ENCODE measurements around the gene LSM3. TPM values are rescaled to one million over a fixed set of nuclear protein-coding genes. Genes with fewer than 3 reads are reported as not detected.

The LSM3 gene
- total RNA-seq, 1 experiment from 2014 or later = 40.7 TPM

DNA sequence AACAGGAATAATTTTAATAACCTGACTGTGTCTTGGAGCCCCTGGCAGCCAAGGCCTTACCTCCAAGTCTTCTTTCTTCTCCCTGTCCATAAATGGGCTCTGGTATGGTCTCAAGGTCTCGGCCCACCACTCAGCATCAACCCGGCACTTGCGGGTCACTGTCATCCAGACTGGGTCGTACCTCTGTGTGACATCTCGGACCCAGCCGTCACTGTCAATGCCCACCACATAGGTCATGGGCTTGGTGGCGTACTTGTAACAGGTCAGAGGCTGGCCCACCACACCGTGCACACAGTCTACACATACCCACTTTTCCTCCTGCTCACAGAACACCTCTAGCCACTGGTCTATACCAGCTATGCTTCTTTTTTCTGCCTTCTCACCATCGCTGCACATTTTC lies 20.7 kb upstream of the LSM3 start:
- no peak for DNase-seq (ENCODE audit: low read depth)

DNA sequence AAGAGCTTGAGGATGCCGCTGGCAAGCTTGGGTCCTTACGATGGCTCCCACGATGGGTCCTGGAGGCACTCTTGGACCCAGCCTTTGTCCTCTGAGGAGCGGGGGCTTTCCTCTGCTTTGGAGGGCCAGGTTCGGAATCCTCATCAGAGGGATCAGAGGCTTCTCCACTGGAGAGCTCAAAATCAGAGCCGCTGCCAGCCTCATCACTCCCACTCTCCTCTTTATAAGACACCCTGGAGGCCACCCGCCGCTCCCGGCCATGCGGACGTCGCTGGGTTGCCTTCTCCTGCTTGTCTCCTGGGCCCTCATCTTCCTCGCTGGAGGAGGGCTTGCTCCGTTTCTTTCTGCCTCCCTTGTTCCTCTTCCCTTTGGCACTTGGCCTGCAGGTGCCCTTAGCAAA lies 20.2 kb upstream of the LSM3 start:
- no peak for DNase-seq (ENCODE audit: low read depth)

DNA sequence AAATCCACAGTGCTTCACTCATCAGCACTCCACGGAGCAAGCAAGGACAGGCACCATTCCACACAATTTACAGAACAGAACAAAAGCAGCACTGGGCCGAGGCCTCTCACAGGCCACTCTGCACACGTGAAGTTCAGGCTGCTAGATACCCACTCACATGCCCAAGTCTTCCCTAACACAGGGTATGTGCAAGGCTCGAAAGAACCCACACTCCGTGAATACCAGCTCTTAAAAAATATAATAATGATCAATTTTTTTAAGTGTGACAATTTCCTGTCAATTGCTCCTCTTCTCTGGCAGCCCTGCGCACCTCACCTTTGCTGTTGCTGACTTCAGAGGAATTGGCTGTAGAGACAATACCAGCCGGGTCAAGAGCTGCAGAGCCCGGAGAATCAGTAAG lies 19.2 kb upstream of the LSM3 start:
- no peak for DNase-seq (ENCODE audit: low read depth)

DNA sequence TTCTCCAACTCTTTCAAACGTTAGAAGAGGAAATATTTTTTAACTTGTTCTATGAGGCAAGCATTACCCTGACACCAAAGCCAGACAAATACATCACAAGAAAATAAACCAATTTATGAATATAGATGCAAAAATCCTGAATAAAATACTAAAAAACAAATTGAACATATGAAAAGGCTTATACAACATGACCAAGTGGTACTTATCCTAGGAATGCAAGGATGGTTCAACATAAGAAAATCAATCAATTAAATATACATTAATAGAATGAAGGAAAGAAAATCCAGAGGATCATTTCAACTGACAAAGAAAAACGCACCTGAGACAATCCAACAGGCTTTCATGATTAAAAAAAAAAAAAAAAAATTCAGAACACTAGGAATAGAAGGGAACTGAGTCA lies 17.3 kb upstream of the LSM3 start:
- no peak for DNase-seq (ENCODE audit: low read depth)

DNA sequence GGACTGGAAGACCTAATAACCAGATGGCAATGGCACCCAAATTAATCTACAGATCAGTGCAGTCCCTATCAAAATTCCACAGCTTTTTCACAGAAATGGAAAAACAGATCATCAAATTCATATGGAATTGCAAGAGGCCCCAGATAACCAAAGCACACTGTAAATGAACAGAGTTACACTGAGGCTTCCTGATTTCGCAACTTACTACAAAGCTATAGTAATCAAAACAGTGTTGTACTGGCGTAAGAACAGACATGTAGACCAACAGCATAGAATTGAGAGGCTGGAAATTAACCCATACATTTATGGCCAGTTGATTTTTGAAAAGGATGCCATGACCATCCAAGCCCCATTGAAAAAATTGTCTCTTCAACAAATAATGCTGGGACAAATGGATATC lies 16.4 kb upstream of the LSM3 start:
- no peak for DNase-seq (ENCODE audit: low read depth)

DNA sequence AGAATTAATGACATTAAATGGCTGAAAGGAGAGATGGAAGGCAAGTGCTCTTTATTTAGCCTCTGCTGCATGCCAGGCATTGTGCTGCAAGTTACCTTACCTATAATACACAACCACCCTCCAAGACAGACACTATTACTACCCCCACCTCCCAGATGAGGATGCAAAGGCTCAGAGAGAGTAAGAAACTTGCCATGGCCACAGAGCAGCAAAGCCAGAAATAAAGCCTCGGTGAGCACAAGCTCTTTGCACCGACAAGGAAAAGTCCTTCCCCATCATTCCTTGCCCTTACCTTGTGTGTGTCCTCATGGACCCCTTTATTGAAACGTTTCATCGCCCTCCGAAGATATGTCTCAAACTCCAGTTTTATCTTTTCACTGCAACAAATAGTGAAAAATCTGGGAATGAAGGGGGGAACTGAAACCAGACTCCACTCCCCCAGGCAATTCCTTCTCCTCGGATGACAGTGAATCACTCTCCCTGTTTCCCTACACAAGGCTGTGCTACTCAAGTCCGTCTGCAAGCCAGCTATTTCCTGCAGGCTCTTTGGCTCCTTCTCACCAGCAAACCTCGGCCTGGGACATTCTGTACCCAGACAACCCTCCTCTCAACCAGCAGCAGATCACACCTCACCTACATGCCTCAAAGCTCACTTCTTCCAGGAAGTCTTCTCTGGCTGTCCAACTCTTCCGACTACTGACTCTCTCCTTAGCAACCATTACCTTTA lies 11.6 kb upstream of the LSM3 start:
- peak; percentile 82 for DNase-seq (ENCODE audit: low read depth)

DNA sequence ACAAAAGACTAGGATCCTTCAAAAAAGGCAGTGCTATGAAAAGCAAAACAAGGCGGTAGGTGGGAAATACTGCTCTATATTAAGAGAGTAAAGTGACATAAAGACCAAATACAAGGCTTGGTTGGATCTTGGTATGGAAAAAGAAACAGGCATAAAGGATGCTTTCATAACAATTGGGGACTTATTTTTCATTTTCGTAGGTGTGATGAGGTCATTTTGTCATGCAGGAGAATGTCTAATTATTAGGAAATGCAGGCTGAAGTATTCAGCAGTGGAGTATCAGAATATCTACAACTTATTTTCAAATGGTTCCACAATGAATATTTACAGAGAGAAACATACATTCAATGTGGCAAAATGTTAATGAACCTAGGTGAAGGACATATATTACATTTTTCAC lies 9.2 kb upstream of the LSM3 start:
- DNase-seq (ENCODE audit: low read depth) = no peak

DNA sequence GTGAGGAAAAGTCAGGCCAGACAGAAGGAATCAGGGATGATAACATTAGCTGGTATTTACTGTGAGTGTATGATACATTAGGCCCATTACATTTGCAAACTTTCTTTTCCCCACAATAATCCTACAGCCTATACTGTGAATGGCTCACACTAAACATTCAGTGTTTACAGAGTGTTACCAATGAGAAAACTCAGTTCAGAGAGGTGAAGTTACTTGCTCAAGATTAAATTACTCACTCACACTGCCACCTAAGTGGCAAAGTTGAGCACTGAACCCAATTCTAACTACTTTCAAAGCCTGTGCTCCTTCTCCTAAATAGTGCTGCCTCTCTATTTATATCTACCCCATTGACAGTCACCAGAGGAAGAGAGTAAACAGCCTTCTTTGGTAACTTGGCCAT lies 8.7 kb upstream of the LSM3 start:
- DNase-seq (ENCODE audit: low read depth) = no peak

DNA sequence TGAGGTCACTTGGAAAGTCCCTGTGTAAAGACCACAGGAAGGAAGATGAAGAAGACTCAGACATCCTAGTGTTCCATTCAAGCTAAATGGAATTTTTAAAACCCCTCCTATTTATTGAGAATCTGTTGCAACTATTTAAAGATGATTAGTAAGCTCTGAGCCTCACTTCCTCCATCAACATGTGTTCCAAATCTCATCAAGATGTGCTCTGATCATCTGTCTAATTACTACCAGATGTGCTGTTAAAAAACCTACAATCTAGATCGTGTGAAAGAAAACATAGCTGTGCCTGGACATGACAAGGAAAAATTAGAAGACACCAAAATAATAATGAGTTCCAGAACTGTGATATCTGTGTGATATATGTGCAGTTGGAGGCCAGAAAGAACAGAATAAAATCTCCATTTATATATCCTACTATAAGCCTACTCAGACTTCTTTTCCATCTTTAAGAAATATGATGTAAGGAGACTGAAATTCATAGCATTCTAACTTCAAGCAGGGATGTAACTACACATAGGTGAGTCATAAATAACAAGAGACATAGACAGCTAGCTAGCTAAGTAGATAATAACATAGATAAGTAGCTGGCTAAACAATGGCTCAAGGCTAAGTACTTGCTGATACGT lies 8.0 kb upstream of the LSM3 start:
- peak; percentile 69 for DNase-seq (ENCODE audit: low read depth)

DNA sequence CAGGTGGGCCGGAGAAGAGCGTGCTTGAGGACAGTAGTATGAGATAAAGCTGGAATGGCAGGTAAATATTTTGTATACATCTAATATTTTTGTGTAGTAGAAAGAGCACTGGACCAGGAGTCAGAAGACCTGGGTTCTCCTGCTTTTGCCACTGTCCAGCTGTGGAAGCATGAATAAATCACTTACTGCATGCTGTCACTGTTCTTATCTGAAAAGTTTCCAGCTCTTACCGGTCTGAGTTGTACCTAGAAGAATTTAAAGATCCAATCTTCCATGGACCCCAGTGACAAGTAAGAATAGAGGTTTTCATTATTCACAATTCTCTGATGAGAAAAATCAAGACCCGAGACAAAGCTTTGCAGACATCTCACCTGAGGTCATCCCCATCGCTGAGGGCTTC lies 6.1 kb upstream of the LSM3 start:
- DNase-seq (ENCODE audit: low read depth) = no peak

DNA sequence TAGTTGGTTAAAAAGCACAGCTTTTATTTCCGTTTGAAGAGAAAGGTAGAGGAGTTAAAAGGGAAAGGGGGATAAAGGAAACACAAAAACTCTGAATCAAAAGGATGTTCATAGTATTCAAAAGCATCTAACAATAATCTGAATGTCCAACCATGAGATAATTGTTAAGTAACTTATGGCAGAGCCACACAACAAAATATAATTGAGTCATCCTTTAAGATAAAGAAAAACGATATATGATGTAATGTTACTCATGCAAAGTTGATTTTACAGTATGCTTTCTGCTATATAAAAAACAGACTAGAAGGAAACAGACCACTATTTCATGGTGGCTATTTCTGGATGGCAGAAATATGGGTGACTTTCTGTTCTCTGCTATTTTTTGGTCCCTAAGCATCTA lies 4.1 kb upstream of the LSM3 start:
- no peak for DNase-seq (ENCODE audit: low read depth)

DNA sequence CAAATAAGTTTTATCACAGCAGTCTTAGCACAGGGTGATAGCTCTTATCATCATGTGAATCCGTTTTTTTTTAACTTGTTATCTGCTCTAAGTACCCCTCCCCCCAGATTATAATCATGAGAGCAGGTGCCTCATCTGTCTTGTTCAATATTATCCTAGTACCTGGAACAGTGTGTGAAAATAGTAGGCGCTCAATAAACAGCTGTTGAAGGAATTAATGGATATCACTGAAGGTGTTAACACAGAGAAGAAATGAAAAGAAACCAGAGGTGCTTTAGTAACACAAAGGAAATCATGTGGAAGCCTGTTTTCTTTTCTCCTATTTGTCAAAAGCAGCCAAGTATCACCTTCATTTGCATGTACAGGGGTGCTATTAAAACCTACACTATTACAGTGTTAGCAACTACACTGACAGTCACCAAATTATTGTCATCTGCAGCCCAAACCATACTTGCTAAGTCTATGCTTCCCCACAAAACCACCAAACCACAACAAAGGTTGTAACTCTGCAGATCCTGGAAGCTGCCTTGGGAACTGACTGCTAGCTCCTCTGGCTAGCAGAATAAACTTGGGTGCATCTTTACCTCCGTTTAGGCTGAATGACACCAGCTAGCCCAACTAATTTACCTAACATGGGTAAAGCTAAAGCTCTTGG lies 3.1 kb upstream of the LSM3 start:
- peak; percentile 83 for DNase-seq (ENCODE audit: low read depth)

DNA sequence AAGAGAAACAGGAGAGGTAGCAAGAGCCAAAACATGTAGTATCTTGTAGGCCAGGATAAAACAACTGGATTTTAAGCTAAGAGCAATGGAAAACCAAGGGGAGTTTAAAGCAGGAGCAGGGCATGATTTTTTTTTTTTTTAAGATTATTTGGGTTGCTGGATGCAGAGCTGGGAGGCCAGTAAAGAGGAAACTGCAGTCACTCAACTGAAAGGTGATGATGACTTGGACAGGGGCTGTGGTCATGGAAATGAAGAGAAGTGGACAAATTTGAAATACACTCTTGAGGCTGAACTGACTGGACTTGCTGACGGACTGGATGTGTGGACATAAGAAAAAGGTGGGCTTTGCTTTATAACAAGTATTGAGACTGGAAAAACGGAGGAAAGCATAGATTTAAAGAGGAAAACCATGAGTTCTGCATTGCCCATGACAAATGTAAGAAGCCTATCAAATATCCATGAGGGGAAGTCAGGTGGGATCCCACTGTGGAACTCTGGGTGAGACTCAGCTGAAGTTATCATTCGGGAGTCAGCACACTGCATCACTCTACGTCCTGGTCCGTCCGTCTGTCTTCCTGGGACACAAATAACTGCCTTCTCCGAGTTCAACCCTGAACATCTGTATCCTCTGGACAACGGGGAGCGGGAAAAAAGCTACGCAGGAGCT lies 904 bp upstream of the LSM3 start:
- no peak for DNase-seq (ENCODE audit: low read depth)

DNA sequence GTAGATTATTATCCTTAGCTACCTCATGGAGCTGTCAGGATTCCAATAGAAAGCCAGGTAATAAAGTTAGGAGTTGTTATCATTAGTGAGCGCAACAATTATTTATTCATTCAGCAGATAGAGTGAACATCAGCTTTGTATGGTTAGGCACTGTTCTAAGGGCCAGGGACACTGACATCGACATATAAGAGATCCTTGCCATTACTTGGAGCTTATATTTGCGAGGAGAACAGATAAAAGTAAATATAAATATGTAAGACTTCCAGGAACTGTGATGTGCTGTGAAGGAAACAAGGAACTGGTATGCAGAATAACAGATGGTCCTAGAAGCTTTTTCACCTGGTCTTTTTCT lies 473 bp downstream of the LSM3 start:
- DNase-seq (ENCODE audit: low read depth) = no peak

DNA sequence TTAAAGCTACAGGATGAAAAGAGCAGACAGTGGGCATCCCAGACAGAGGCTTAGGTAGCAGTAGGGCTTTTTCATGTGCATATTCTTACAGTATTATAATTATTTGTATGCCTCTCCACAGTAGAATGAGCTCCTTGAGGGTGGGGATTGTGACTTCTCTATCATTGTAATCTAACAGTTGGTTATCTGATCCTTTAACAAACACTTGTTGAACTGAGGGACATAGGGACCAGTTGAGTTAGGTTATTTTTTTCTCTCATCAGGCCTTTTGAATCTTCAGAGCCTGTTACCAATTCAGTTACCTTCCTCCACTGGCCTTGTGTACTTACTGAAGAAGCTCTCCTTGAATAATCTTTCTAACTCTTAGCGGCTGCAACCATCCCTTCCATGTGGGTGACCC lies 1.2 kb downstream of the LSM3 start:
- no peak for DNase-seq (ENCODE audit: low read depth)

DNA sequence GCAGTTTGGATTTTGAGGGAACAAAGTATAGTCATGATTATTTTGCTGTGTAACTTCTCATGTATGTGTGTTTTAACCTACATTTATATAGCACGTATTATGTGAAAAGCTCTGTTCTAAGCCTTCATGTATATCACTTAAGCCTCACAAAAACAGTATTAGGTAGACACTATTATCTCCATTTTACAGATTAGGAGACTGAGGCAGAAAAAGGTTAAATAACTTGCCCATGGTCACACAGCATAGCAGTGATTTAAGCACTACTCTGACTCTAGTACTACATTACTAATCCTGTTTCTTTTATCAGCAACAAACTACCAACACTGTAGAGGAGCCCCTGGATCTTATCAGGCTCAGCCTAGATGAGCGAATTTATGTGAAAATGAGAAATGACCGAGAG lies 2.6 kb downstream of the LSM3 start:
- no peak for DNase-seq (ENCODE audit: low read depth)

DNA sequence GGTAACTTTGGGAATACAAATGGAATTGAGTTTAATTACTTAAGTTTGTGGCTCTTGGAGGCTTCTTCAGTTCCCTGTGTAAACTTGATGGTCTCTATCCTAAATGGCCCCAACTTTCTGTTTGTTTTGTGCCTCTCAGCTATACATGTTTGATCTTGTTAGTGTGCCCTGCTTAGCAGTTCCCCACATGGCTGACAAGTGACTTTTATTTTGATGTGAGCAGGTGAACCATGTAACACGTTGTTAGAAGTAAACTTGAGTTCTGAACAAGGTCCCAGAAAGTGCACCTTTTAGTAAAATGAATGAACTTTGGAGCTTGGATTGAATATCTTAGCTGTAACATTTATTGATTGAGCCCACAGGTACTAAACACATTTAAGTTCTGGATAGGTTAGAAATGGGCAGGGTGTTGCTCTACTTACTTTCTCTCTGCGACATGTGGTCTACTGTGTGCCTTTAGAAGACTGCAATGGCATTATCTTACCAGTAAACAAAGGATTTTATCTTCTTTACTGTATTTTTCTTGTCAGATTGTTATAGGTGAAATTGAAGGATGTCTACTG lies 4.5 kb downstream of the LSM3 start:
- no peak for DNase-seq (ENCODE audit: low read depth)

DNA sequence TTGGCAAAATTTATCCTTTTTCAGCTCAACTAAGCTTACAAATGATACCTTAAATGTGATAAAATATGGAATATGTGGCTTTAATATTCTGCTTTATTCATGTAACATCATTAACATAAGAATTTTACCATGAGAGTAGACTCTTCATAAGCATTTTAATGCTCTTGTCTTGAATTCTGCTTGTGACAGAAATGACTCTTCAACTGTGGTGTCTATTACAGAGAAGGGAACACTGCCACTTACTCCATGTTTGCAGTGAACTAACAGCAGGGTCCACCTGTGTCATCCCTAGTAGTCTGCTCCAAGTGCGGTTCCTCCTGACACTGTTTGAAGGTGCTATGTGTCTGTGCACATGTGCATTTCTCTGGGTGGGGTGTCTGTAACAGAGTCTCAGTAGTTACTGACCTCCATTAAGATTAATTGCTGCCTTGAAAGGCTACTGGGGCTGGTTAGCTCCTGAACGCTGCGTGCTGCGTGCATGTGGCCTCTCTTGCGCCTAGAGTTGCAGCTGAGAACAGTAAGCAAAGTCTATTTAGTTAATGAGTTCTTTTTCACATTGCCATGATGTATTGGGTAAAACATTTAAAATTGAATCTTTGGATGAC lies 8.3 kb downstream of the LSM3 start:
- no peak for DNase-seq (ENCODE audit: low read depth)

DNA sequence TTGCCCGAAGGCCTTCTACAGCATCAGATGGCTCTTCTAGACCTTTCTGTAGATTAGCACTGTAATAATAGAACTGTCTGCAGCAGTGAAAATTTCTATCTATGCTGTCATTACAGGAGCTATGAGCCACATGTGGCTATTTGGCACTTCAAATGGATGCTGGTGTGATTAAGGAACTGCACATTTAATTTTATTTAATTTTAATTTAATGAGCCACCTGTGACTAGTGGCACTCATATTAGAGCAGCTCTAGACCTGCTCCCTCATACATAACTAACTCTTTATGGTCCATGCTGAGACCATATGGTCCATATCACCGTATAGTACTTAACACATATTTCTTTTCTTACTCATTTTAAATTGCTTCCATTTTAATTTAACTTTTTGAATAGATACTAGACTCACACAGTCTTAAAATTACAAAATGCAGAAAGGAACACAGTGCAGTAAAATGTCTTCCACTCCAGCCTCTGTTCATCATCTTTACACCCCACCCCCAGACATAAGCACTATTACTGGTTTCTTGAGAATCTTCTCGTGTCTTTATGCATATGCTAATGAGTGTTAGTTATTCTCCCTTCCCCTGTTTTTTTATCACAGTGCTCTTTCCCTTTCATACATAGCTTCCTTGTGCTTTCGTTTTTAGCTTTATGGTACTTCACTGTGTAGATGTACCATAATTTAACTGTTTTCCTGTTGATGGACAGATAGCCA lies 9.6 kb downstream of the LSM3 start:
- DNase-seq (ENCODE audit: low read depth) = no peak

DNA sequence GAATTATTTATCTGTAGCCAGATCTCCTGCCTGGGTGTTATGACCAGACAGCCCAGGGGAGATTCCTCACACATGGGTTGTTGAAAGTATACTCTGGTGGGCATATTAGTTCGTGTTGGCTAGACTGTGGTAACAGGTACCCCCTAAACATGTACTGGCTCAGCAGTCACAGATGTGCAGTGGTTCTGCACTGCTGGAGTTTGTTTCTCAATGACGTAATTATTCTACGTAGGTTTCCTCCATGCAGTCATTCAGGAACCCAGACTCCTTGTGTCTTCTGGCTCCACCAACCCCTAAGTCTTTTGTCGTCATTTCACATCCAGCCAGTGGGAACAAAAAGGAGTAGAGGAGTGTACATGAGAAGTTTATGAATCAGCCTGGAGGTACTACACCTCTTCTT lies 16.2 kb downstream of the LSM3 start:
- no peak for DNase-seq (ENCODE audit: low read depth)

DNA sequence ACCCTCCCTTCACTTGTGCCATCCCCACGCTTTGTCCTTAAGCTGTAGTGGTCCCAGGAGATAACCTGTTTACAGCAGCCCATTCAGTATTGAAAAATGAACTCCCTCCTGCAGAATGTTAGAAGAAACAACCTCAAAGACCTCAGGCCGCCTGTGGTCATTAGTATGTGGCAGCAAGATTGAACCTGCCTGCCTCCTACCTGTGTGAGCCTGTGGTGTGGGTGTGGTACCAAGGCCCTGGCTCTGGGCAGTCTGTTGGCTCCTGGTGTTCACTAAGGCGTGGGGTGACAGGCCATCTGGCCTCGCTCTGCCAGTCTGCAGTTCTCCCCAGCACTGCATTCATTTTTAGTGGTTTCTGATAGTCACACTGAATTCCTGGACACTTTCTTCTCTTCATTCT lies 21.0 kb downstream of the LSM3 start:
- DNase-seq (ENCODE audit: low read depth) = no peak

DNA sequence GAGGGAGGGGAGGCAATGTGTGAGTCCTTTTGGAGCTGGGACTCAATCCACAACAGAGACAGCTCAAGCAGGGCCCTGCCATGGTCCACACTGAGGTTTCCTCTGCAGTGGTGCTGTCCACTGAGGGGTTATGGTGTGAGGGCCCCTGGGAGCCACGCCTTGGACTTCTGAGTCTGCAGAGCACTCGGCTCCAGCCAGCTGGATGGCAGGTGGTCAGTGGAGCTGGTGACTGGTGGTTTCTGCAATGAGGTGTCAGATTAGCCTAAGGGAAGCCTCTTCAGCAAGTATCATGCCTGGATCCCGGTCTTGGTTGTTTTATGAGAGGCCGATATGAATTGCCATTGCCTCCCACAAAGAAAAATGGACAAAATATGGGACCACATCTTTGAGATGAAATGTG lies 21.7 kb downstream of the LSM3 start:
- DNase-seq (ENCODE audit: low read depth) = peak; percentile 18
